ENCODE measurements around the gene ORC1.

DNA sequence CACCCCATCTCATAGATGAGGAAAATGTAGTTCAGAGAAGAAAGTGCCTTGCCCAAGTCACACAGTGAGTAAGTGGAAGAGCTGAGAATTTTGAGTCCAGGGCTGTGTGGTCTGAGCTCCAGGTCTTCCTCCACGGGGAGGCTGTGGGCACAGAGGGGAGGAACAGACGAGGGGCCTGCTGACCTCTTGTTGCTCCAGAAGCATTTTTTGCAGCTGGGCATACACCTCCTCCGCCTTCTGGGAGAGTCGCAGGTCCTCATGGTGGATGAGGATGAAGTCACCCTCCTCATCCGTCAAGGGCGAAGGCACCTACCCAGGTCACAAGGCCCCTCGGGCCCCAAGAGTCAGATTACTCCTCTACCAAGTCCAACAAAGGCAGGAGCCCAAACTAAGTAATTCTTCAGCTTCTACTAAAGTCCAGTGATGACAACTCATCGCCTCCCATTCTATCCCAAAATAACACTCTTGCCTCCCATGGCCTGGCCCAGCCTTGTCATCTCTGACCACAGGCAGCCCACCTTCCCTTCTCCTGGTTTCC lies 47.3 kb downstream of the ORC1 start:
- TF ChIP-seq, protein P1, sequence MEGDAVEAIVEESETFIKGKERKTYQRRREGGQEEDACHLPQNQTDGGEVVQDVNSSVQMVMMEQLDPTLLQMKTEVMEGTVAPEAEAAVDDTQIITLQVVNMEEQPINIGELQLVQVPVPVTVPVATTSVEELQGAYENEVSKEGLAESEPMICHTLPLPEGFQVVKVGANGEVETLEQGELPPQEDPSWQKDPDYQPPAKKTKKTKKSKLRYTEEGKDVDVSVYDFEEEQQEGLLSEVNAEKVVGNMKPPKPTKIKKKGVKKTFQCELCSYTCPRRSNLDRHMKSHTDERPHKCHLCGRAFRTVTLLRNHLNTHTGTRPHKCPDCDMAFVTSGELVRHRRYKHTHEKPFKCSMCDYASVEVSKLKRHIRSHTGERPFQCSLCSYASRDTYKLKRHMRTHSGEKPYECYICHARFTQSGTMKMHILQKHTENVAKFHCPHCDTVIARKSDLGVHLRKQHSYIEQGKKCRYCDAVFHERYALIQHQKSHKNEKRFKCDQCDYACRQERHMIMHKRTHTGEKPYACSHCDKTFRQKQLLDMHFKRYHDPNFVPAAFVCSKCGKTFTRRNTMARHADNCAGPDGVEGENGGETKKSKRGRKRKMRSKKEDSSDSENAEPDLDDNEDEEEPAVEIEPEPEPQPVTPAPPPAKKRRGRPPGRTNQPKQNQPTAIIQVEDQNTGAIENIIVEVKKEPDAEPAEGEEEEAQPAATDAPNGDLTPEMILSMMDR (IDR thresholded peaks at IDR 0.05; ENCODE audit: insufficient read depth, low read length), result no peak
- TF ChIP-seq POLR2AphosphoS5 (IDR thresholded peaks at IDR 0.05; ENCODE audit: low read depth) (no peak), SPI1 (IDR thresholded peaks at IDR 0.05; ENCODE audit: borderline replicate concordance, low read depth) (no peak), GABPA (IDR thresholded peaks at IDR 0.05; ENCODE audit: low read depth) (no peak)
- TF ChIP-seq, protein P2, sequence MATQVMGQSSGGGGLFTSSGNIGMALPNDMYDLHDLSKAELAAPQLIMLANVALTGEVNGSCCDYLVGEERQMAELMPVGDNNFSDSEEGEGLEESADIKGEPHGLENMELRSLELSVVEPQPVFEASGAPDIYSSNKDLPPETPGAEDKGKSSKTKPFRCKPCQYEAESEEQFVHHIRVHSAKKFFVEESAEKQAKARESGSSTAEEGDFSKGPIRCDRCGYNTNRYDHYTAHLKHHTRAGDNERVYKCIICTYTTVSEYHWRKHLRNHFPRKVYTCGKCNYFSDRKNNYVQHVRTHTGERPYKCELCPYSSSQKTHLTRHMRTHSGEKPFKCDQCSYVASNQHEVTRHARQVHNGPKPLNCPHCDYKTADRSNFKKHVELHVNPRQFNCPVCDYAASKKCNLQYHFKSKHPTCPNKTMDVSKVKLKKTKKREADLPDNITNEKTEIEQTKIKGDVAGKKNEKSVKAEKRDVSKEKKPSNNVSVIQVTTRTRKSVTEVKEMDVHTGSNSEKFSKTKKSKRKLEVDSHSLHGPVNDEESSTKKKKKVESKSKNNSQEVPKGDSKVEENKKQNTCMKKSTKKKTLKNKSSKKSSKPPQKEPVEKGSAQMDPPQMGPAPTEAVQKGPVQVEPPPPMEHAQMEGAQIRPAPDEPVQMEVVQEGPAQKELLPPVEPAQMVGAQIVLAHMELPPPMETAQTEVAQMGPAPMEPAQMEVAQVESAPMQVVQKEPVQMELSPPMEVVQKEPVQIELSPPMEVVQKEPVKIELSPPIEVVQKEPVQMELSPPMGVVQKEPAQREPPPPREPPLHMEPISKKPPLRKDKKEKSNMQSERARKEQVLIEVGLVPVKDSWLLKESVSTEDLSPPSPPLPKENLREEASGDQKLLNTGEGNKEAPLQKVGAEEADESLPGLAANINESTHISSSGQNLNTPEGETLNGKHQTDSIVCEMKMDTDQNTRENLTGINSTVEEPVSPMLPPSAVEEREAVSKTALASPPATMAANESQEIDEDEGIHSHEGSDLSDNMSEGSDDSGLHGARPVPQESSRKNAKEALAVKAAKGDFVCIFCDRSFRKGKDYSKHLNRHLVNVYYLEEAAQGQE (IDR thresholded peaks at IDR 0.05; ENCODE audit: insufficient replicate concordance, low read depth), result no peak
